Breast epithelium (tissue), 4 donors: Measurements from ENCODE around the gene PLCH1. TPM values are rescaled to one million over a fixed set of nuclear protein-coding genes. Genes with fewer than 3 reads are reported as not detected.

Experiments
- DNase-seq, 2 donors: peaks; one replicate each; pipeline ENCODE4 v3.0.0-alpha.2; 2019; ENCODE audit warnings: low spot score in 2 of 2
- H3K27ac ChIP-seq, 2 donors: fragments of 200-600 bp; sonication (generic) in 1 of 2; one replicate each; pipeline ENCODE4 v1.5.1; 2016 to 2019; ENCODE audit warnings: mild to moderate bottlenecking in 1 of 2
- H3K27me3 ChIP-seq, 2 donors: fragments of 200-600 bp; sonication (generic) in 1 of 2; one replicate each; pipeline versions ENCODE4 v1.5.1 to v1.6.0; 2017 to 2019; ENCODE audit warnings: control low read depth in 1 of 2, mild to moderate bottlenecking in 1 of 2
- H3K36me3 ChIP-seq: fragments of 200-600 bp; one replicate; pipeline ENCODE4 v1.5.1; 2019
- H3K4me1 ChIP-seq, 2 donors: fragments of 200-600 bp; sonication (generic); one replicate each; pipeline ENCODE4 v1.5.1; 2016 to 2019; ENCODE audit warnings: control low read depth in 1 of 2
- H3K4me3 ChIP-seq, 3 donors: fragments of 200-600 bp; sonication (generic); 1 replicate in 2 of 3; 2 replicates in 1 of 3; pipeline ENCODE4 v1.5.1; 2016 to 2019; ENCODE audit warnings: mild to moderate bottlenecking in 3 of 3, moderate library complexity in 2 of 3
- H3K9me3 ChIP-seq, 2 donors: fragments of 200-600 bp; sonication (generic) in 1 of 2; one replicate each; pipeline ENCODE4 v1.5.1; 2016 to 2019; ENCODE audit warnings: control low read depth in 1 of 2
- POLR2A ChIP-seq: fragments of 450-650 bp; IDR thresholded peaks from one replicate; pipeline ENCODE4 v1.6.1; 2016; ENCODE audit warnings: antibody characterized with exemption, mild to moderate bottlenecking, moderate library complexity
- POLR2AphosphoS5 ChIP-seq, 3 donors: sonication (generic); formaldehyde crosslinking; IDR thresholded peaks; one replicate each; pipeline ENCODE4 v1.6.1; 2017; ENCODE audit warnings: antibody characterized with exemption in 3 of 3
- intact Hi-C: fragments of 100-400 bp; cut with DNase I; formaldehyde crosslinking; loops from one replicate; pipeline ENCODE4 v1.15.1; 2023; ENCODE audit warnings: low total_unique reads
- total RNA-seq, 3 donors: library from RNA; depleted of rRNA; stranded (reverse); fragments of >200 nt; gene quantifications; one replicate each; pipeline ENCODE4 v1.1.0, GENCODE V29; 2016
- TF ChIP-seq, protein P1 (sequence below), 3 donors: fragments of 450-650 bp; IDR thresholded peaks; one replicate each; pipeline ENCODE4 v1.5.1; 2016 to 2017; ENCODE audit warnings: antibody characterized with exemption in 3 of 3, mild to moderate bottlenecking in 3 of 3, moderate library complexity in 3 of 3

The PLCH1 gene
- total RNA-seq, 3 donors from 2014 or later, result 2.0 to 3.4 TPM; not detected in 1

GRCh38 chr3:155673421-155673820 is 71.5 kb downstream of the PLCH1 start:
- H3K4me3 ChIP-seq, result no peak overlapping the region
- intact Hi-C loops, result no loop called here
- no peaks in the 10 kb centered on the region for H3K27me3 ChIP-seq
- no peak for DNase-seq
- H3K36me3 ChIP-seq, result no peaks in the 10 kb centered on the region
- no peaks in the 10 kb centered on the region for H3K9me3 ChIP-seq
- H3K27ac ChIP-seq, result no peak overlapping the region
- H3K4me1 ChIP-seq, result no peaks in the 10 kb centered on the region
- TF ChIP-seq POLR2A (no peak), POLR2AphosphoS5 (IDR thresholded peaks at IDR 0.05) (no peak)
- TF ChIP-seq, protein P1, sequence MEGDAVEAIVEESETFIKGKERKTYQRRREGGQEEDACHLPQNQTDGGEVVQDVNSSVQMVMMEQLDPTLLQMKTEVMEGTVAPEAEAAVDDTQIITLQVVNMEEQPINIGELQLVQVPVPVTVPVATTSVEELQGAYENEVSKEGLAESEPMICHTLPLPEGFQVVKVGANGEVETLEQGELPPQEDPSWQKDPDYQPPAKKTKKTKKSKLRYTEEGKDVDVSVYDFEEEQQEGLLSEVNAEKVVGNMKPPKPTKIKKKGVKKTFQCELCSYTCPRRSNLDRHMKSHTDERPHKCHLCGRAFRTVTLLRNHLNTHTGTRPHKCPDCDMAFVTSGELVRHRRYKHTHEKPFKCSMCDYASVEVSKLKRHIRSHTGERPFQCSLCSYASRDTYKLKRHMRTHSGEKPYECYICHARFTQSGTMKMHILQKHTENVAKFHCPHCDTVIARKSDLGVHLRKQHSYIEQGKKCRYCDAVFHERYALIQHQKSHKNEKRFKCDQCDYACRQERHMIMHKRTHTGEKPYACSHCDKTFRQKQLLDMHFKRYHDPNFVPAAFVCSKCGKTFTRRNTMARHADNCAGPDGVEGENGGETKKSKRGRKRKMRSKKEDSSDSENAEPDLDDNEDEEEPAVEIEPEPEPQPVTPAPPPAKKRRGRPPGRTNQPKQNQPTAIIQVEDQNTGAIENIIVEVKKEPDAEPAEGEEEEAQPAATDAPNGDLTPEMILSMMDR (IDR thresholded peaks at IDR 0.05), result no peak

DNA sequence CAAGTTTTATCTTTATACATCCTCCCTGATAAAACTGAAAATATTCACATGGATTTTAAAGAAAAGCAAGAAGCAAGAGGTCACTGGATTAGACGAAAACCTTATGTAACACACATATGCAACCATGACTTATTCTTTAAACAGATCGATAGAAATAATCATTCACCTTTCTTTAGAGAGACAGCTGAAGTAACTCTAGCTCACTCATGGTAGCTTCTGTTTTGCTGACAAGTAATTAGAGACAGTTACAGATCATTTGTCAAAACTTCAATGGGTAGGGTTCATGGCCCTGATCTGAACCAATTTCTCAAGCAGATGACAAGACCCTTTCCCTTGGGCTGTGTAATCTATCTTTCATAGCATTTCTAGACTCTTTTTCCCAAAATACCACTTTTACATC is 74.5 kb downstream of the PLCH1 start:
- Histone ChIP-seq H3K27ac (no peak overlapping the region), H3K27me3 (no peaks in the 10 kb centered on the region), H3K4me1 (no peaks in the 10 kb centered on the region), H3K36me3 (no peaks in the 10 kb centered on the region), H3K4me3 (no peak overlapping the region), H3K9me3 (no peaks in the 10 kb centered on the region)
- DNase-seq, result no peak
- intact Hi-C loops, result no loop called here
- TF ChIP-seq POLR2AphosphoS5 (IDR thresholded peaks at IDR 0.05), result no peak
- TF ChIP-seq POLR2A, result no peak
- TF ChIP-seq, protein P1 (IDR thresholded peaks at IDR 0.05), result no peak

GRCh38 chr3:155667988-155668387 is 76.9 kb downstream of the PLCH1 start:
- intact Hi-C loops, result no loop called here
- Histone ChIP-seq H3K9me3 (no peaks in the 10 kb centered on the region), H3K4me3 (no peak overlapping the region), H3K36me3 (no peaks in the 10 kb centered on the region), H3K4me1 (no peaks in the 10 kb centered on the region), H3K27ac (no peak overlapping the region), H3K27me3 (no peaks in the 10 kb centered on the region)
- TF ChIP-seq, protein P1 (IDR thresholded peaks at IDR 0.05), result no peak
- no peak for TF ChIP-seq POLR2A
- TF ChIP-seq POLR2AphosphoS5 (IDR thresholded peaks at IDR 0.05), result no peak
- no peak for DNase-seq

GRCh38 chr3:155664925-155665695 is 79.8 kb downstream of the PLCH1 start:
- peak in 1 of 2 donors; percentile 75 for DNase-seq
- no peaks in the 10 kb centered on the region for H3K9me3 ChIP-seq
- H3K4me1 ChIP-seq, result no peaks in the 10 kb centered on the region
- intact Hi-C loops, result no loop called here
- no peak overlapping the region for H3K4me3 ChIP-seq
- H3K27ac ChIP-seq, result peak overlapping the region; percentile 26 to 84
- H3K36me3 ChIP-seq, result no peaks in the 10 kb centered on the region
- no peaks in the 10 kb centered on the region for H3K27me3 ChIP-seq
- TF ChIP-seq, protein P1 (IDR thresholded peaks at IDR 0.05), result no peak
- peak in 1 of 3 donors; percentile 16 for TF ChIP-seq POLR2AphosphoS5 (IDR thresholded peaks at IDR 0.05)

DNA sequence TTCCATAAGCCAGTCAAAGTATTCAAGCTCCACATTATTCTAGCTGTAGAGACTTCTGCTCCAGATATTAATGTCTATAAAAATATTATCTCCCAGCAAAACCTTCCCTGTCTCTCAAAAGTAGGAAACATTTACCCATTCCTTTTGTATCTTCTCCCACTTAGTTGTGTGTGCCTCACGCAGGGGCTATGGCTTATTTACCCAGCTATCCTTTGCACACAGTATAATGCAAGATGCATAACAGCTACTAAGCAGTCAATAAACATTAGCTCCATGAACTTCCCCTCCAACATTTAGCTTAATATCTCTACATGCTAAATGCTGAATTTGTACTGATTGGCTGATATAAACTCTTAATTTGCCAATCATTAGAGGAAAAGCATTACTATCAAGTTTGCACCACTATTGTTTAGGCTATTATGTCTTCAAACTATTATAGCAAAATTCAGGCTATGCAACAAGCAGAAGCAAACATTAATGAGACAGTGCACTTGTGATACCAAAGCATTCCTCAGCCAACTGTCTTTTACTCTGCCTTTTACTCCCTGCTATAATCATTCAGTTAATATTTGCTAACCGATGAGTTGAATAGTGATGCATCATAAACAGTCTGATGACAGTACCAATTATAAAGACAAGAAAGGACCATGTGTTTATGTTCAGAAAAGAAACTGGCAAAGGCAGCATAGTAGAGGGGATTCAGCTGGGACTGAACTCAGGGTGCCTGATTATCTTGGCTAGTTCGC is 81.2 kb downstream of the PLCH1 start:
- Histone ChIP-seq H3K9me3 (no peaks in the 10 kb centered on the region), H3K36me3 (no peaks in the 10 kb centered on the region), H3K27me3 (no peaks in the 10 kb centered on the region), H3K27ac (no peak overlapping the region), H3K4me1 (no peaks in the 10 kb centered on the region), H3K4me3 (no peak overlapping the region)
- no peak for TF ChIP-seq POLR2A
- TF ChIP-seq, protein P1 (IDR thresholded peaks at IDR 0.05), result no peak
- no peak for TF ChIP-seq POLR2AphosphoS5 (IDR thresholded peaks at IDR 0.05)
- intact Hi-C loops, result no loop called here
- DNase-seq, result no peak
